Transverse colon (tissue), 3 donors: ENCODE results near the gene LYZL4.

Experiments
- CTCF ChIP-seq, 5 experiments: fragments of 200-600 bp in 3 of 5; fragments of 450-650 bp in 2 of 5; sonication (generic) in 3 of 5; IDR thresholded peaks; 1 replicate in 2 of 5; 2 replicates in 3 of 5; pipeline ENCODE4 v1.5.1; 2016 to 2017; ENCODE audit warnings: antibody characterized with exemption in 5 of 5, inconsistent platforms in 3 of 5, mild to moderate bottlenecking in 2 of 5, moderate library complexity in 1 of 5
- POLR2A ChIP-seq: fragments of 450-650 bp; IDR thresholded peaks from one replicate; pipeline ENCODE4 v1.6.1; 2016; ENCODE audit warnings: antibody characterized with exemption, mild to moderate bottlenecking, moderate library complexity

GRCh38 chr3:42405857-42406256 is 4.6 kb downstream of the LYZL4 start:
- TF ChIP-seq CTCF (IDR thresholded peaks at IDR 0.05) (no peak), POLR2A (no peak)
